GM21360 (cell line): ENCODE results near the gene RAB11FIP4.

Experiments
- ATAC-seq: cut with Tn5 transposase; IDR thresholded peaks from one replicate; pipeline ENCODE4 v1.9.1; 2021; ENCODE audit warnings: mild to moderate bottlenecking, moderate library complexity; ENCODE audit not compliant: unreplicated experiment

The RAB11FIP4 gene

GRCh38 chr17:31582151-31582907, 190.9 kb downstream of the RAB11FIP4 start:
- ATAC-seq, result no peak

- ATAC-seq, result no peak
Observed at GRCh38 chr17:31583772-31584356, 192.4 kb downstream of the RAB11FIP4 start.

DNA sequence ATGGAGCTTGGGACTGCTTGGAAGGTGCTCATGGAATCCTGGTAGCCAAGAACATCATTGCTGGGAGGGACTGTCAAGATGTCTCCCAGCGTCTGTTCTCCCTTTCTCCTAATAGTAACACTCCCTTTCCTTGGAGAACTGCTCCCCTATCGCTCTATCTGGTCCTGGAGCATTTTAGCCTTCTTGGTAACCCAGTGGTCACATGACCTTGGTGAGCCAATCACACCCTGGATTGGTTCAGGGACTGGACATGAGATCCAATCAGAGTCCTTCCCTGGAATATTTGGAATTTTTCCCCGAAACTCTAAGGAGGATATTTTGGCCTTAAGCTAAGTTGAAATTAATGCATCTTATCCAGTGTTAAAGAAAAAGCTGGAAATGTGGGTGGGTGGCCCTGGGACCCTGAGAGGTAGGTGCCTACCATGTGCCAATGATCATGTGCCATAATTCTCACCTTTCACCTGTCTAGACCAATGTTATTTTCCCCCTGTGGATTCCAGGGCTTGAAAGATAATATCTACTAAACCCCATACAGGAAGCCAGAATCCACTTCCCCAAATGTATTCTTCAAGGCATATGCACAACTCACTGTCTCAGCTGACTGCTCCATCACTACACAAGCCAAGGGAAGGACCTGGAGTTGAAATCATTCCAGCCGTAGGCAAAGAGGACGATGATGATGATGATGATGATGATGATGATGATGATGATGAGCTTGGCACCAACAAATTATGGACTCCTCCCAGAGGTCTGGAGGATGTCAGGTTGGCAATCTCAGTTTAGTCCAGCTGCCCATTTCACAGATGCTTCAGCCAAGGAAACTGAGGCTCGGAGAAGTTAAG, 193.2 kb downstream of the RAB11FIP4 start:
- no peak for ATAC-seq

DNA sequence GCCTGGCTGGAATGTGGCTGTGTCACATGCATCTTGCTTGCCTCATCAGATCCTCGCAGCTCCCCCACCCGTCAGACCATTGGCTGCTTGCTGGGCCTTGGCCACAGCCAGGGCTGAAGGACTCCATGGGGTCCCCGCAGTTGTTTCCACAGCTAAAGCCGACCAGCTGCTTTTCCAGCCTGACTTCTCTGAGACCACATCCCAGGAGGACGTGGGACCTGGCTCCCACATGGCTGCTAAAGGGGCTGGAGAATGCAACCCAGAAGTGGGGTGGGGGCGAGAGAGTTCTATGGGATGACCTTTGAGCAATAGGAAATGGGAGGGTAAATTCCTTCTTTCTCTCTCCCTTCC, 193.8 kb downstream of the RAB11FIP4 start:
- ATAC-seq, result no peak

- no peak for ATAC-seq
Observed at GRCh38 chr17:31586946-31587345, 195.5 kb downstream of the RAB11FIP4 start.

GRCh38 chr17:31587462-31587861, 196.0 kb downstream of the RAB11FIP4 start:
- ATAC-seq, result no peak
